MG63 (cell line): ENCODE measurements around the gene ANAPC2. TPM values are rescaled to one million over a fixed set of nuclear protein-coding genes. Genes with fewer than 3 reads are reported as not detected.

ENCODE experiments used
- DNase-seq: peaks from one replicate; pipeline ENCODE4 v3.0.0-alpha.2; 2020
- H3K27me3 ChIP-seq: fragments of 250-450 bp; sonication (Bioruptor Pico); 2 replicates; pipeline ENCODE4 v1.5.1; 2020; ENCODE audit warnings: mild to moderate bottlenecking, moderate library complexity
- H3K36me3 ChIP-seq: fragments of 250-450 bp; sonication (Bioruptor Pico); 2 replicates; pipeline ENCODE4 v1.5.1; 2020; ENCODE audit warnings: mild to moderate bottlenecking, moderate library complexity
- H3K4me3 ChIP-seq: fragments of 250-450 bp; sonication (Bioruptor Pico); 2 replicates; pipeline ENCODE4 v1.5.1; 2020; ENCODE audit warnings: mild to moderate bottlenecking, moderate library complexity
- H3K9me3 ChIP-seq: fragments of 250-450 bp; sonication (Bioruptor Pico); 2 replicates; pipeline ENCODE4 v1.5.1; 2020; ENCODE audit warnings: mild to moderate bottlenecking, moderate library complexity
- total RNA-seq: library from RNA; depleted of rRNA; stranded (reverse); fragments of >200 nt; shearing (Covaris generic); gene quantifications from 2 replicates; pipeline ENCODE4 v1.2.3, GENCODE V29; 2014; ENCODE audit warnings: low replicate concordance

Gene ANAPC2
- total RNA-seq, 1 experiment from 2014 or later, result 34.6 TPM

- Histone ChIP-seq H3K27me3 (no peaks in the 10 kb centered on the region), H3K4me3 (no peak overlapping the region), H3K9me3 (no peaks in the 10 kb centered on the region), H3K36me3 (no peaks in the 10 kb centered on the region)
- DNase-seq, result no peak
Measured at GRCh38 chr9:137228968-137229896, 40.9 kb upstream of the ANAPC2 start.

- Histone ChIP-seq H3K36me3 (no peaks in the 10 kb centered on the region), H3K27me3 (no peaks in the 10 kb centered on the region), H3K9me3 (no peaks in the 10 kb centered on the region), H3K4me3 (no peak overlapping the region)
- no peak for DNase-seq
Measured at GRCh38 chr9:137228506-137228967, 40.2 kb upstream of the ANAPC2 start.

- H3K27me3 ChIP-seq, result no peaks in the 10 kb centered on the region
Measured at GRCh38 chr9:137227853-137228505, 39.6 kb upstream of the ANAPC2 start.

GRCh38 chr9:137227054-137227852, 38.9 kb upstream of the ANAPC2 start, which contains the start of gene RNF224:
RNF224 (plus strand) TSS chr9:137227502; CDS start chr9:137228336, 834 bp downstream.
- Histone ChIP-seq H3K9me3 (no peaks in the 10 kb centered on the region), H3K36me3 (no peaks in the 10 kb centered on the region), H3K27me3 (no peaks in the 10 kb centered on the region), H3K4me3 (no peak within 1 kb of the TSS)
- peak; percentile 70 for DNase-seq

More at GRCh38 chr9:137227853-137228505, 39.6 kb upstream of the ANAPC2 start:
- no peak overlapping the region for H3K4me3 ChIP-seq
- no peak for DNase-seq
- H3K9me3 ChIP-seq, result no peaks in the 10 kb centered on the region
- no peaks in the 10 kb centered on the region for H3K36me3 ChIP-seq

- peak; percentile 45 for DNase-seq
- H3K27me3 ChIP-seq, result no peaks in the 10 kb centered on the region
- no peak overlapping the region for H3K4me3 ChIP-seq
- H3K36me3 ChIP-seq, result no peaks in the 10 kb centered on the region
- no peaks in the 10 kb centered on the region for H3K9me3 ChIP-seq
Measured at GRCh38 chr9:137226338-137227053, 38.1 kb upstream of the ANAPC2 start.

GRCh38 chr9:137225699-137226331, 37.5 kb upstream of the ANAPC2 start:
- no peak for DNase-seq
- no peaks in the 10 kb centered on the region for H3K27me3 ChIP-seq
- no peaks in the 10 kb centered on the region for H3K9me3 ChIP-seq
- no peaks in the 10 kb centered on the region for H3K36me3 ChIP-seq
- no peak overlapping the region for H3K4me3 ChIP-seq

- no peaks in the 10 kb centered on the region for H3K27me3 ChIP-seq
- peak within 1 kb of the TSS; percentile 85 for H3K4me3 ChIP-seq
- H3K36me3 ChIP-seq, result no peaks in the 10 kb centered on the region
- no peaks in the 10 kb centered on the region for H3K9me3 ChIP-seq
- DNase-seq, result peak; percentile 76
Measured at GRCh38 chr9:137224830-137225694, 36.7 kb upstream of the ANAPC2 start, which contains the start of gene CYSRT1. CYSRT1 (plus strand) TSS chr9:137225174; CDS start chr9:137225622, 448 bp downstream.

GRCh38 chr9:137223078-137223970, 35.0 kb upstream of the ANAPC2 start:
- Histone ChIP-seq H3K27me3 (no peaks in the 10 kb centered on the region), H3K4me3 (peak overlapping the region; percentile 85), H3K36me3 (no peaks in the 10 kb centered on the region), H3K9me3 (no peaks in the 10 kb centered on the region)
- DNase-seq, result peak; percentile 97

- H3K9me3 ChIP-seq, result no peaks in the 10 kb centered on the region
- no peaks in the 10 kb centered on the region for H3K36me3 ChIP-seq
- H3K27me3 ChIP-seq, result no peaks in the 10 kb centered on the region
- H3K4me3 ChIP-seq, result peak within 1 kb of the TSS; percentile 85
- no peak for DNase-seq
Measured at GRCh38 chr9:137222190-137223077, 34.1 kb upstream of the ANAPC2 start, which contains the start of gene RNF208. RNF208 (minus strand) TSS chr9:137222240; CDS start chr9:137221212, 1,028 bp downstream.

- no peaks in the 10 kb centered on the region for H3K27me3 ChIP-seq
- no peak for DNase-seq
- no peaks in the 10 kb centered on the region for H3K9me3 ChIP-seq
- no peak overlapping the region for H3K4me3 ChIP-seq
- H3K36me3 ChIP-seq, result no peaks in the 10 kb centered on the region
Measured at GRCh38 chr9:137221506-137222111, 33.2 kb upstream of the ANAPC2 start.

- Histone ChIP-seq H3K9me3 (no peaks in the 10 kb centered on the region), H3K36me3 (no peaks in the 10 kb centered on the region), H3K4me3 (no peak overlapping the region), H3K27me3 (no peaks in the 10 kb centered on the region)
- DNase-seq, result no peak
Measured at GRCh38 chr9:137221095-137221505, 32.7 kb upstream of the ANAPC2 start.

GRCh38 chr9:137220317-137221094, 32.1 kb upstream of the ANAPC2 start:
- no peaks in the 10 kb centered on the region for H3K27me3 ChIP-seq
- H3K36me3 ChIP-seq, result no peaks in the 10 kb centered on the region; the same call in 1 of the 2 replicates
- DNase-seq, result no peak
- H3K9me3 ChIP-seq, result no peaks in the 10 kb centered on the region
- no peak overlapping the region for H3K4me3 ChIP-seq
